Choroid plexus epithelial cell (primary cell): ENCODE results near the gene PSMC2.
"Not testable (repeated sequence)": the region's sequence is repeated elsewhere in the genome, so short reads cannot be mapped to it uniquely, and the experiment has no call there.

Source experiments
- DNase-seq: peaks from one replicate; pipeline ENCODE4 v3.0.0-alpha.2; 2010; ENCODE audit warnings: low read depth
- H3K4me3 ChIP-seq: 2 replicates; pipeline ENCODE4 v1.5.1; 2011; ENCODE audit warnings: low read depth, mild to moderate bottlenecking, control low read depth, low read length, moderate library complexity
- CTCF ChIP-seq: conservative IDR thresholded peaks from 2 replicates; pipeline ENCODE4 v1.5.1; 2011; ENCODE audit warnings: low read depth, mild to moderate bottlenecking, control low read depth, inconsistent platforms, low read length, moderate library complexity

Gene PSMC2

GRCh38 chr7:103395071-103395470 lies 47.6 kb downstream of the PSMC2 start:
- no peak overlapping the region for H3K4me3 ChIP-seq
- no peak for DNase-seq
- no peak for TF ChIP-seq CTCF

- no peak overlapping the region for H3K4me3 ChIP-seq
- no peak for TF ChIP-seq CTCF
- DNase-seq = no peak
Observed at GRCh38 chr7:103396471-103396870, 49.0 kb downstream of the PSMC2 start.

- no peak overlapping the region for H3K4me3 ChIP-seq
- no peak for DNase-seq
- no peak for TF ChIP-seq CTCF
Observed at GRCh38 chr7:103398483-103399127, 51.2 kb downstream of the PSMC2 start.

GRCh38 chr7:103399687-103400086 lies 52.2 kb downstream of the PSMC2 start:
- DNase-seq, H3K4me3 ChIP-seq: not testable (repeated sequence)

- DNase-seq = not testable (repeated sequence)
Observed at GRCh38 chr7:103405789-103406613, 58.6 kb downstream of the PSMC2 start.

GRCh38 chr7:103412151-103412550 lies 64.7 kb downstream of the PSMC2 start:
- DNase-seq = no peak
- no peak overlapping the region for H3K4me3 ChIP-seq
- TF ChIP-seq CTCF = no peak

More at GRCh38 chr7:103405789-103406613, 58.6 kb downstream of the PSMC2 start:
- not testable (repeated sequence) for H3K4me3 ChIP-seq

- TF ChIP-seq CTCF = no peak
- no peak overlapping the region for H3K4me3 ChIP-seq
- DNase-seq = no peak
Observed at GRCh38 chr7:103413407-103413806, 66.0 kb downstream of the PSMC2 start.

GRCh38 chr7:103418241-103418640 lies 70.8 kb downstream of the PSMC2 start:
- H3K4me3 ChIP-seq = no peak overlapping the region
- TF ChIP-seq CTCF = no peak
- no peak for DNase-seq
